ENCODE measurements around the gene ATG101. TPM values are rescaled to one million over a fixed set of nuclear protein-coding genes. Genes with fewer than 3 reads are reported as not detected.

Gene ATG101
- total and polyA plus RNA-seq, 2 of the 13 experiments (the other 11 are each of a cell fraction or from before 2014, with no cell fraction given): 58.2 to 67.7 TPM

DNA sequence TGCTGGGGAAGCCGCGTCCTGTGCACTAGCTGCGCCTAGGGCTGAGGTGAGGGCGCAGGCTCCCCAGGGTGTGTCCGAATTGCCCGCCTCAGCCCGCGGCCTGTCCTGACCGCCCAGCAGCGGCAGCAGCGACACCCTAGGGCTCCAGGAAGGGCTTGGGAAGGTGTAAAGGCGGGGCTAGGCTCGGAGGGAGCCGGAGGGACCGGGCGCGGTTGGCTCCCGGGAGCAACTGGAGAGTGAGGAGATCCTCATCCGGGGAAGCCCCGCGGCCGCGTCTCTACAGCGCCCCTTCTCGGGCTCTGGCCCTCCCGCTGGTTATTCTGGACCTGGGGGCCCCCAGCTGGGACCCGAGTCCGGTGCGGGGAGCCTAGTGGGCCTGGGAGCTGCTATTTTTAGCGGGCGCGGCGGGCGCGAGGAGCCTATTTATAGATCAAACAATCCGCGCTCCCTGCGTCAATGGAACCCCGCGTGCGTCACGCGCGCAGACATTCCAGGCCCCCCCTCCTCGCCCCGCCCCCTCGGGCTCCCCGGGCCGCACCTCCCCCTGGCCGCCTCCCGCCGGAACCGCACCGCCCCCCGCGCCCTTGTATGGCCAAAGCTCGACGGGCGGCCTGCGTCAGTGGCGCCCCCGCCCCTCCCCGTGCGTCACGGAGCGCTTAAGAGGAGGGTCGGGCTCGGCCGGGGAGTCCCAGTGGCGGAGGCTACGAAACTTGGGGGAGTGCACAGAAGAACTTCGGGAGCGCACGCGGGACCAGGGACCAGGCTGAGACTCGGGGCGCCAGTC is 18.8 kb upstream of the ATG101 start, which contains the start of gene NR4A1 (continued):
- TF ChIP-seq ZMYM2 (CRISPR knock-in tag; IDR thresholded peaks at IDR 0.05): no peak
- TF ChIP-seq SIX4 (CRISPR knock-in tag; IDR thresholded peaks at IDR 0.05): no peak; the same call in 1 of the 2 replicates
- no peak for TF ChIP-seq KLF15 (CRISPR knock-in tag; IDR thresholded peaks at IDR 0.05; ENCODE audit: borderline replicate concordance)
- TF ChIP-seq, protein P1, sequence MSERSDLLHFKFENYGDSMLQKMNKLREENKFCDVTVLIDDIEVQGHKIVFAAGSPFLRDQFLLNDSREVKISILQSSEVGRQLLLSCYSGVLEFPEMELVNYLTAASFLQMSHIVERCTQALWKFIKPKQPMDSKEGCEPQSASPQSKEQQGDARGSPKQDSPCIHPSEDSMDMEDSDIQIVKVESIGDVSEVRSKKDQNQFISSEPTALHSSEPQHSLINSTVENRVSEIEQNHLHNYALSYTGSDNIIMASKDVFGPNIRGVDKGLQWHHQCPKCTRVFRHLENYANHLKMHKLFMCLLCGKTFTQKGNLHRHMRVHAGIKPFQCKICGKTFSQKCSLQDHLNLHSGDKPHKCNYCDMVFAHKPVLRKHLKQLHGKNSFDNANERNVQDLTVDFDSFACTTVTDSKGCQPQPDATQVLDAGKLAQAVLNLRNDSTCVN (CRISPR knock-in tag; IDR thresholded peaks at IDR 0.05; ENCODE audit: borderline replicate concordance): no peak
- TF ChIP-seq PCBP1 (IDR thresholded peaks at IDR 0.05; ENCODE audit: borderline replicate concordance, low read depth, low read length): no peak
- TF ChIP-seq ZNF496 (CRISPR knock-in tag; IDR thresholded peaks at IDR 0.05; ENCODE audit: insufficient replicate concordance): no peak
- no peak for TF ChIP-seq ZFP82 (CRISPR knock-in tag; IDR thresholded peaks at IDR 0.05; ENCODE audit: borderline replicate concordance)
- no peak for TF ChIP-seq ZFAT (CRISPR knock-in tag; conservative IDR thresholded peaks at IDR 0.05)
- no peak for TF ChIP-seq RELA (CRISPR knock-in tag; IDR thresholded peaks at IDR 0.05)
- peak; percentile 83; the same call in 1 of the 2 replicates for TF ChIP-seq ZMYM4 (CRISPR knock-in tag; IDR thresholded peaks at IDR 0.05)
- TF ChIP-seq MXD3 (CRISPR knock-in tag; IDR thresholded peaks at IDR 0.05): no peak
- TF ChIP-seq HIVEP1 (CRISPR knock-in tag; IDR thresholded peaks at IDR 0.05): peak; percentile 99
- TF ChIP-seq RBAK (CRISPR knock-in tag; IDR thresholded peaks at IDR 0.05): no peak
- TF ChIP-seq ZNF292 (CRISPR knock-in tag; IDR thresholded peaks at IDR 0.05; ENCODE audit: borderline replicate concordance, low read depth): no peak; the same call in 1 of the 2 replicates
- peak; percentile 77 for TF ChIP-seq CREB1 (IDR thresholded peaks at IDR 0.05)
- peak; percentile 57; the same call in 1 of the 2 replicates for TF ChIP-seq CREB1 (CRISPR knock-in tag; IDR thresholded peaks at IDR 0.05)
- TF ChIP-seq ZNF614 (CRISPR knock-in tag; IDR thresholded peaks at IDR 0.05; ENCODE audit: borderline replicate concordance): no peak
- no peak for TF ChIP-seq NONO (IDR thresholded peaks at IDR 0.05)
- TF ChIP-seq NONO (CRISPR knock-in tag; conservative IDR thresholded peaks at IDR 0.05): peak; percentile 42; the same call in 1 of the 2 replicates
- TF ChIP-seq, protein P2, sequence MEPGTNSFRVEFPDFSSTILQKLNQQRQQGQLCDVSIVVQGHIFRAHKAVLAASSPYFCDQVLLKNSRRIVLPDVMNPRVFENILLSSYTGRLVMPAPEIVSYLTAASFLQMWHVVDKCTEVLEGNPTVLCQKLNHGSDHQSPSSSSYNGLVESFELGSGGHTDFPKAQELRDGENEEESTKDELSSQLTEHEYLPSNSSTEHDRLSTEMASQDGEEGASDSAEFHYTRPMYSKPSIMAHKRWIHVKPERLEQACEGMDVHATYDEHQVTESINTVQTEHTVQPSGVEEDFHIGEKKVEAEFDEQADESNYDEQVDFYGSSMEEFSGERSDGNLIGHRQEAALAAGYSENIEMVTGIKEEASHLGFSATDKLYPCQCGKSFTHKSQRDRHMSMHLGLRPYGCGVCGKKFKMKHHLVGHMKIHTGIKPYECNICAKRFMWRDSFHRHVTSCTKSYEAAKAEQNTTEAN (CRISPR knock-in tag; conservative IDR thresholded peaks at IDR 0.05): no peak; the same call in 1 of the 2 replicates
- no peak for TF ChIP-seq ZNF512B (CRISPR knock-in tag; IDR thresholded peaks at IDR 0.05; ENCODE audit: borderline replicate concordance)

Measured in HepG2 (cell line).